Brain pericyte (primary cell): ENCODE results near the gene C4orf50.
"Not testable (repeated sequence)": the region's sequence is repeated elsewhere in the genome, so short reads cannot be mapped to it uniquely, and the experiment has no call there.

Experiments used
- DNase-seq: peaks from one replicate; pipeline ENCODE4 v3.0.0-alpha.2; 2012; ENCODE audit warnings: low read depth, low spot score

Gene C4orf50

GRCh38 chr4:5969336-5969735, 48.9 kb downstream of the C4orf50 start:
- no peak for DNase-seq

- DNase-seq: no peak
These were observed 50.0 kb downstream of the C4orf50 start for GRCh38 chr4:5968246-5968645.

- DNase-seq: no peak
These were observed 50.4 kb downstream of the C4orf50 start for GRCh38 chr4:5967783-5968182.

- DNase-seq: no peak
These were observed 53.0 kb downstream of the C4orf50 start for GRCh38 chr4:5965225-5965624.

- no peak for DNase-seq
These were observed 54.2 kb downstream of the C4orf50 start for GRCh38 chr4:5964030-5964429.

GRCh38 chr4:5963611-5964010, 54.6 kb downstream of the C4orf50 start:
- DNase-seq: no peak

- DNase-seq: no peak
These were observed 55.8 kb downstream of the C4orf50 start for GRCh38 chr4:5962416-5962815.

GRCh38 chr4:5960252-5960880, 57.9 kb downstream of the C4orf50 start:
- no peak for DNase-seq

GRCh38 chr4:5959211-5959982, 58.8 kb downstream of the C4orf50 start:
- DNase-seq: no peak

GRCh38 chr4:5958199-5958735, 60.0 kb downstream of the C4orf50 start:
- no peak for DNase-seq

- DNase-seq: no peak
These were observed 61.2 kb downstream of the C4orf50 start for GRCh38 chr4:5957076-5957475.

- no peak for DNase-seq
These were observed 61.8 kb downstream of the C4orf50 start for GRCh38 chr4:5956285-5957021.

GRCh38 chr4:5955856-5956255, 62.4 kb downstream of the C4orf50 start:
- no peak for DNase-seq

- no peak for DNase-seq
These were observed 62.9 kb downstream of the C4orf50 start for GRCh38 chr4:5955201-5955821.

- DNase-seq: no peak
These were observed 64.0 kb downstream of the C4orf50 start for GRCh38 chr4:5954056-5954760.

GRCh38 chr4:5952975-5953951, 65.0 kb downstream of the C4orf50 start:
- DNase-seq: no peak

GRCh38 chr4:5952286-5952974, 65.8 kb downstream of the C4orf50 start:
- no peak for DNase-seq

GRCh38 chr4:5946653-5947052, 71.6 kb downstream of the C4orf50 start:
- not testable (repeated sequence) for DNase-seq

- DNase-seq: no peak
These were observed 72.3 kb downstream of the C4orf50 start for GRCh38 chr4:5945936-5946335.
